ENCODE results near the gene CLDN5.

Gene CLDN5

DNA sequence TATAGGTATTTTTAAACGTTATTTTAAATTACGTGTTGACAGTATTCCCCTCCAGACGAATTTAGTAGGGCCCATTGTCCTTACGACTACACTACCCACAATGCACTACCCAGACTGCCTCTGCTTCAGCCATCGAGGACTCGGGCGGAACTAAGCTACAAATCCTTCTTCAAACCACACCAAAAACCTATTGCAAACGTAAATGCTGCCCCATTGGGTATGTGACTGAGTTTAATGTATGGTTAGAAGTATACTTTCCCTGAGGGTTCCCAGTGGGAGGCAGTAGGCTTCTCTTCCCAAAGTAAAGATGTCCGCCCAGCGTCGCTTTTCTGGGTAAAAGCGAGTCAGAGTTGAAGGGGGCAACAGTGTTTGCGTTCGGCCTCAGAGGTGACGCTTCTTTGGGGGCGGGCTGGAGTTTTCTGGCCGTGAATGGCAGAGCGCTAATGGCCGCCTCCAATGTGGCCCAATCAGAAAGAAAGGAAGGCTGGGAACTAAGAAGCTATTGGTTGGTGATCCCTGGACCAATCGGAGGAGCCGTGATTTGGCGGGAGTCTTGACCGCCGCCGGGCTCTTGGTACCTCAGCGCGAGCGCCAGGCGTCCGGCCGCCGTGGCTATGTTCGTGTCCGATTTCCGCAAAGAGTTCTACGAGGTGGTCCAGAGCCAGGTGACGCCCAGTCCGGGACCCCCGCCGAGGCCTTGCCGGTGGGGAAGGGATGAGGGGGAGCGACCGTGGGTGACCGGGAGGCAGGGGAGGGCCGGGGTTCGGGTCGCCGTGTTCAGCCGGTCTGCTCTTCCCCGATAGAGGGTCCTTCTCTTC lies 44.6 kb downstream of the CLDN5 start, which contains the start of gene CDC45:
Gene CDC45, plus strand, starts transcription at position 566 of the 818 bp plus-strand sequence. Its CDS starts 49 bp downstream, at position 615.
- peak within 1 kb of the TSS; percentile 91 for H3K4me3 ChIP-seq (ENCODE audit: low read depth, low read length)
- TF ChIP-seq, protein P1, sequence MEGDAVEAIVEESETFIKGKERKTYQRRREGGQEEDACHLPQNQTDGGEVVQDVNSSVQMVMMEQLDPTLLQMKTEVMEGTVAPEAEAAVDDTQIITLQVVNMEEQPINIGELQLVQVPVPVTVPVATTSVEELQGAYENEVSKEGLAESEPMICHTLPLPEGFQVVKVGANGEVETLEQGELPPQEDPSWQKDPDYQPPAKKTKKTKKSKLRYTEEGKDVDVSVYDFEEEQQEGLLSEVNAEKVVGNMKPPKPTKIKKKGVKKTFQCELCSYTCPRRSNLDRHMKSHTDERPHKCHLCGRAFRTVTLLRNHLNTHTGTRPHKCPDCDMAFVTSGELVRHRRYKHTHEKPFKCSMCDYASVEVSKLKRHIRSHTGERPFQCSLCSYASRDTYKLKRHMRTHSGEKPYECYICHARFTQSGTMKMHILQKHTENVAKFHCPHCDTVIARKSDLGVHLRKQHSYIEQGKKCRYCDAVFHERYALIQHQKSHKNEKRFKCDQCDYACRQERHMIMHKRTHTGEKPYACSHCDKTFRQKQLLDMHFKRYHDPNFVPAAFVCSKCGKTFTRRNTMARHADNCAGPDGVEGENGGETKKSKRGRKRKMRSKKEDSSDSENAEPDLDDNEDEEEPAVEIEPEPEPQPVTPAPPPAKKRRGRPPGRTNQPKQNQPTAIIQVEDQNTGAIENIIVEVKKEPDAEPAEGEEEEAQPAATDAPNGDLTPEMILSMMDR (IDR thresholded peaks at IDR 0.05; ENCODE audit: low read depth, low read length), result no peak

DNA sequence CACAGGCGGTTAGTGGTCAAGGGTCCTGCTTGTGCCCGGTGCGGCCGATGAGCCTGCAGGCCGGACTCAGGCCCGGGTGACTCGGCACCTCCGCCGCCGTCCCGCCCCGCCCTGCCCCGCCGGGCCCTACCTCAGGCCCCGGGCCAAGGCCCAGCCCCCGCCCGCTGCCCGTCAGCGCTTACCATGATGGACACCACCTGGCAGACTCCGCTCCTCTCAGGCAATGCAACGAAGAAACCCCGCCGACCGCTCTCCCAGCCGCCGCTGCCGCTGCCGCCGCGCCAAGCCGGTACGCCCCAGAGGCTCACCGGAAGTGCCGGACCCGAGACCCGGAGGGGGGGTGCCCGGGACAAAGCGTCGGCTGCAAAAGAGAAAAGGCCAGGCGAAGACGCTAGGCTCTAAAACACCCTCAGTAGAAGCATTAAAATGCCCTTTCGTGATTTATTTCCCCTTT lies 45.3 kb downstream of the CLDN5 start, which contains the start of gene UFD1:
Gene UFD1, minus strand, starts transcription at position 293 of the 454 bp plus-strand sequence. Its CDS starts 108 bp downstream, at position 185.
- TF ChIP-seq, protein P1 (IDR thresholded peaks at IDR 0.05; ENCODE audit: low read depth, low read length), result no peak
- peak within 1 kb of the TSS; percentile 91 for H3K4me3 ChIP-seq (ENCODE audit: low read depth, low read length)

DNA sequence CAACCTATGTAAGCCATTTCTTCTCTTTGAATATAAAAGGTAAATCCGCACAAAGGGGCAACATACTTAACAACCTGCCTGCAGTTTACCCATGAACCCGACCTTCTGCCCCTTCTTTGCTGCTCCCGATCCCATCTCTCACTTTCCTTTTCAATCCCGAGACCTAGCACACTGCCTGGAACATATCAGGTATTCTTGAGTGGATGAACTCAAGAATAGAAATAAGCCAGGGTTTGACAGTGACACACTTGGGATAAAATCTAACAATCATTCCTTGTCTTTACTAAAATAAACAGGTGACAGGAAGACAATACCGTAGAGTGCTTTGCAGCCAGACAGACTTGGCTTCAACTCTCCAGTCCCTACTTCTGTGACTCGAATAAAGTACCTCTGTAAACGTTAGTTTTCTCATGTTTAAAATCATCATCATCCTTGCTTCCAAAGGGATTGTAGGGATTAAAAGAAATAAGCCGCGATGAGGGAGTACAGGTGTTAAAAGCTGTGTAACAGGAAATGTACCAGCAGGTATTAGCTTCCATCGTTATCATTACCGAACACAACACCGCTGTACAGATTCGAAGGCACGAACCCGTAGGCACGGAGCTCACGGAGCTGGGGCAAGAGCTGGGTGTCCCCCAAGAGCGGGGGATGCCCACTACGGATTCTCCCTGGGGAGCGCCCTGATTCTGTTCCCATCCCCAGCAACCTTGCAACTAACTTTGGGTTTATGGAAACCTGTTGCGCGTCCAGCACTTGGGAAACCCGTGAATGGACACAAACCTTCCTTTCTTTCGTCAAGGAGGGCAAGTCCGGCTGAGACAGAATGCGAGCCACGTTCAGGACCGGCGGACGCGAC lies 45.9 kb downstream of the CLDN5 start:
- TF ChIP-seq, protein P1 (IDR thresholded peaks at IDR 0.05; ENCODE audit: low read depth, low read length), result no peak
- H3K4me3 ChIP-seq (ENCODE audit: low read depth, low read length), result peak overlapping the region; percentile 91

GRCh38 chr22:19477321-19478044 lies 46.7 kb downstream of the CLDN5 start:
- H3K4me3 ChIP-seq (ENCODE audit: low read depth, low read length), result peak overlapping the region; percentile 91
- TF ChIP-seq, protein P1 (IDR thresholded peaks at IDR 0.05; ENCODE audit: low read depth, low read length), result no peak

DNA sequence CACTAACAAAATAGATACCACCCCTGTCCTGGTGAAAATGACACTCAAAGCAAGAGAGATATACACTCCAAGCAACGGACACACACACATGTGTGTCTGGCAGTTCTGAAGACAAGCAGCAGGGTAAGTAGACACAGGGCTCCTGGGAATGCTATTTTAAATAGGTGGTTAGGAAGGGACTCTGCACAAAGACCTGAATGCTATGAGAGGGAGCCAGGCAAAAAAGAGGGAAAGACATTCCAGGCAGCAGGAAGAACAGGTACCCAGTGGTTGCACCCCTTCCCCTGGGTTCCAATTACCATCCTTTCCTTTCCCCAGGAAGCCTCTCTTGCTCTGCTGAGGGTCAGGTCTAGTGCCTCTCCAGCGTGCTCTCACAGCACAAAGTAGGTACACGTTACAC lies 48.2 kb downstream of the CLDN5 start:
- TF ChIP-seq, protein P1 (IDR thresholded peaks at IDR 0.05; ENCODE audit: low read depth, low read length), result no peak

DNA sequence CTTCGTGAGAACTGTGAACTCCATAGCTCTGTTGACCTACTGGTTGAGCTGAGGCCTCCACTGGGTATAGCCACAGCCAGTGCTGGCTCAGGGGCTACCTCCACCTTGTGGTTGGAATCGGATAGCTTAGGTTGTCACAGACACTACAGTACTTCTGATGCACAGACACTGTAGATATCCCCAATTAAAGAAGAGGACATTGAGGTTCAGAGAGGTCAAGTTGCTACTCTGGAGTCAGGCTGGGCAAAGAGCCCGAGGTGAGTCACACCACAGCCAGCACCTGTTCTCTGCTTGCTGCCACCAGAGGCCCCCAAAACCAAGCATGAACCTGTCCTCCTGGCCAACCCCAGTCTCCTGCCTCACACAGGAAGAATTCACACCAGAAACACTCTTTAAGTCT lies 50.6 kb downstream of the CLDN5 start:
- no peak overlapping the region for H3K4me3 ChIP-seq (ENCODE audit: low read depth, low read length)
- TF ChIP-seq, protein P1 (IDR thresholded peaks at IDR 0.05; ENCODE audit: low read depth, low read length), result no peak

More for the DNA sequence above, 48.2 kb downstream of the CLDN5 start:
- no peak overlapping the region for H3K4me3 ChIP-seq (ENCODE audit: low read depth, low read length)

All from WI38 (cell line).